ENCODE results near the gene STK40.

DNA sequence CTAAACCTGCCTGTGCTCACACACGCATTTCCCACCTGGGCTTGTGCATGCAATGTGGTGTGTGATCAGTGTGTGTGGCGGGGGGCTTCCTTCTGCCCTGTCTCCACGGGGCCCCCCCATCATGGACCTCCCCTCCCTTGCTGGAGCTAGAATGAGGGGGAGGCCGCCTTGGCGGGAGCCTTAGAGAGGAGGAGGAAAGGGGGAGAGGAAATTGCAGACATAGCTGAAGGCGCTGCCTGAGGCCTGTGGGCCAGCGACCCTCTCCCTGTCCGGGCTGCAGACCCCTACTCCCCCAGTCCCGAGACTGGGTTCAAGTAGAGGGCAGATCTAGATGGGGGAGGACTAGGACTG is 61.4 kb downstream of the STK40 start:
- TF ChIP-seq, protein P1, sequence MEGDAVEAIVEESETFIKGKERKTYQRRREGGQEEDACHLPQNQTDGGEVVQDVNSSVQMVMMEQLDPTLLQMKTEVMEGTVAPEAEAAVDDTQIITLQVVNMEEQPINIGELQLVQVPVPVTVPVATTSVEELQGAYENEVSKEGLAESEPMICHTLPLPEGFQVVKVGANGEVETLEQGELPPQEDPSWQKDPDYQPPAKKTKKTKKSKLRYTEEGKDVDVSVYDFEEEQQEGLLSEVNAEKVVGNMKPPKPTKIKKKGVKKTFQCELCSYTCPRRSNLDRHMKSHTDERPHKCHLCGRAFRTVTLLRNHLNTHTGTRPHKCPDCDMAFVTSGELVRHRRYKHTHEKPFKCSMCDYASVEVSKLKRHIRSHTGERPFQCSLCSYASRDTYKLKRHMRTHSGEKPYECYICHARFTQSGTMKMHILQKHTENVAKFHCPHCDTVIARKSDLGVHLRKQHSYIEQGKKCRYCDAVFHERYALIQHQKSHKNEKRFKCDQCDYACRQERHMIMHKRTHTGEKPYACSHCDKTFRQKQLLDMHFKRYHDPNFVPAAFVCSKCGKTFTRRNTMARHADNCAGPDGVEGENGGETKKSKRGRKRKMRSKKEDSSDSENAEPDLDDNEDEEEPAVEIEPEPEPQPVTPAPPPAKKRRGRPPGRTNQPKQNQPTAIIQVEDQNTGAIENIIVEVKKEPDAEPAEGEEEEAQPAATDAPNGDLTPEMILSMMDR (IDR thresholded peaks at IDR 0.05; ENCODE audit: low read depth, low read length): no peak
- no peak for TF ChIP-seq EZH2phosphoT487 (IDR thresholded peaks at IDR 0.05; ENCODE audit: low read depth)
